WTC11 (cell line): ENCODE results near the gene SVOP. TPM values are rescaled to one million over a fixed set of nuclear protein-coding genes. Genes with fewer than 3 reads are reported as not detected.

Experiments used
- ATAC-seq: fragments of 200-7000 bp; cut with Tn5 transposase; 2 replicates; pipeline ENCODE4 v1.10.0; 2021; ENCODE audit warnings: mild to moderate bottlenecking, moderate library complexity
- CTCF ChIA-PET: fragments of 300-600 bp; sonication (Branson Sonifier 250); formaldehyde crosslinking; loops from one replicate; lab custom pipeline; 2021; ENCODE audit warnings: antibody characterized with exemption; lab: Charles Lee
- POLR2A ChIA-PET: fragments of 350-600 bp; sonication (Branson Sonifier 250); formaldehyde crosslinking; loops from one replicate; lab custom pipeline; 2021; ENCODE audit warnings: antibody characterized with exemption; lab: Charles Lee
- DNase-seq: peaks from one replicate; pipeline ENCODE4 v3.0.0; 2021; ENCODE audit warnings: low spot score
- H3K27ac Mint-ChIP-seq: 2 replicates; pipeline ENCODE4 v1.8.0; 2021; ENCODE audit warnings: mixed read lengths
- H3K27me3 Mint-ChIP-seq: 2 replicates; pipeline ENCODE4 v1.8.0; 2021; ENCODE audit warnings: low read depth, mild to moderate bottlenecking, moderate library complexity, mixed read lengths
- H3K36me3 Mint-ChIP-seq: 2 replicates; pipeline ENCODE4 v1.8.0; 2021; ENCODE audit warnings: mixed read lengths
- H3K4me1 Mint-ChIP-seq: 2 replicates; pipeline ENCODE4 v1.8.0; 2022; ENCODE audit warnings: mixed read lengths
- H3K4me3 Mint-ChIP-seq: 2 replicates; pipeline ENCODE4 v1.8.0; 2021; ENCODE audit warnings: mild to moderate bottlenecking, moderate library complexity, mixed read lengths
- H3K9me3 Mint-ChIP-seq: 2 replicates; pipeline ENCODE4 v1.8.0; 2021; ENCODE audit warnings: mixed read lengths
- ATF1 ChIP-seq: sonication (generic); formaldehyde crosslinking; IDR thresholded peaks from 2 replicates; pipeline ENCODE4 v1.8.1; 2023; ENCODE audit warnings: mild to moderate bottlenecking, moderate library complexity, missing genetic modification reagents
- ATF2 ChIP-seq: sonication (generic); formaldehyde crosslinking; IDR thresholded peaks from 2 replicates; pipeline ENCODE4 v1.8.1; 2022; ENCODE audit warnings: low read depth, missing genetic modification reagents, borderline replicate concordance
- CDX4 ChIP-seq: fragments of 250-450 bp; sonication (Bioruptor Pico); IDR thresholded peaks from 2 replicates; pipeline ENCODE4 v1.9.0; 2021; ENCODE audit warnings: moderate library complexity, mild to moderate bottlenecking, inconsistent platforms, borderline replicate concordance
- CREM ChIP-seq: sonication (generic); formaldehyde crosslinking; IDR thresholded peaks from 2 replicates; pipeline ENCODE4 v1.8.1; 2022; ENCODE audit warnings: mild to moderate bottlenecking, missing genetic modification reagents, moderate library complexity
- E2F4 ChIP-seq: sonication (generic); formaldehyde crosslinking; IDR thresholded peaks from 2 replicates; pipeline ENCODE4 v1.8.1; 2022; ENCODE audit warnings: low read depth, mild to moderate bottlenecking, moderate library complexity, missing genetic modification reagents, borderline replicate concordance
- EMX1 ChIP-seq: fragments of 250-450 bp; sonication (Bioruptor Pico); IDR thresholded peaks from 2 replicates; pipeline ENCODE4 v1.8.0; 2021; ENCODE audit warnings: mild to moderate bottlenecking
- ETV6 ChIP-seq: sonication (generic); formaldehyde crosslinking; IDR thresholded peaks from 2 replicates; pipeline ENCODE4 v1.8.1; 2022; ENCODE audit warnings: mild to moderate bottlenecking, missing genetic modification reagents
- FOXJ3 ChIP-seq: sonication (generic); formaldehyde crosslinking; IDR thresholded peaks from 2 replicates; pipeline ENCODE4 v1.9.0; 2021; ENCODE audit warnings: missing genetic modification reagents, mild to moderate bottlenecking, borderline replicate concordance
- HMGXB4 ChIP-seq: sonication (generic); formaldehyde crosslinking; IDR thresholded peaks from 2 replicates; pipeline ENCODE4 v1.8.1; 2023; ENCODE audit warnings: mild to moderate bottlenecking, moderate library complexity, missing genetic modification reagents
- IRF1 ChIP-seq: sonication (generic); formaldehyde crosslinking; IDR thresholded peaks from 2 replicates; pipeline ENCODE4 v1.8.0; 2023; ENCODE audit warnings: missing genetic modification reagents
- JUN ChIP-seq: sonication (generic); formaldehyde crosslinking; IDR thresholded peaks from 2 replicates; pipeline ENCODE4 v1.8.0; 2023; ENCODE audit warnings: mild to moderate bottlenecking, missing genetic modification reagents
- KAT7 ChIP-seq: sonication (generic); formaldehyde crosslinking; IDR thresholded peaks from 2 replicates; pipeline ENCODE4 v1.8.1; 2023; ENCODE audit warnings: missing genetic modification reagents, mild to moderate bottlenecking, borderline replicate concordance
- MAX ChIP-seq: sonication (generic); formaldehyde crosslinking; IDR thresholded peaks from 2 replicates; pipeline ENCODE4 v1.8.0; 2022; ENCODE audit warnings: mild to moderate bottlenecking, missing genetic modification reagents
- NFYB ChIP-seq: sonication (generic); formaldehyde crosslinking; conservative IDR thresholded peaks from 2 replicates; pipeline ENCODE4 v1.8.0; 2022; ENCODE audit warnings: low read depth, missing genetic modification reagents
- NR3C1 ChIP-seq: sonication (generic); formaldehyde crosslinking; conservative IDR thresholded peaks from 2 replicates; pipeline ENCODE4 v1.8.1; 2023; ENCODE audit warnings: low read depth, mild to moderate bottlenecking, missing genetic modification reagents
- RORB ChIP-seq: fragments of 250-450 bp; sonication (Bioruptor Pico); IDR thresholded peaks from 2 replicates; pipeline ENCODE4 v1.9.0; 2021; ENCODE audit warnings: mild to moderate bottlenecking
- TCF7 ChIP-seq: sonication (generic); formaldehyde crosslinking; IDR thresholded peaks from 2 replicates; pipeline ENCODE4 v1.8.0; 2022; ENCODE audit warnings: mild to moderate bottlenecking, low read depth, missing genetic modification reagents, moderate library complexity
- TEAD1 ChIP-seq: sonication (generic); formaldehyde crosslinking; IDR thresholded peaks from 2 replicates; pipeline ENCODE4 v1.8.0; 2022; ENCODE audit warnings: mild to moderate bottlenecking, missing genetic modification reagents
- TP53 ChIP-seq: sonication (generic); formaldehyde crosslinking; IDR thresholded peaks from 2 replicates; pipeline ENCODE4 v1.8.1; 2023; ENCODE audit warnings: mild to moderate bottlenecking, missing genetic modification reagents
- USF1 ChIP-seq: sonication (generic); formaldehyde crosslinking; IDR thresholded peaks from 2 replicates; pipeline ENCODE4 v1.8.0; 2022; ENCODE audit warnings: mild to moderate bottlenecking, missing genetic modification reagents
- USF2 ChIP-seq: sonication (generic); formaldehyde crosslinking; IDR thresholded peaks from 2 replicates; pipeline ENCODE4 v1.8.1; 2023; ENCODE audit warnings: mild to moderate bottlenecking, missing genetic modification reagents, moderate library complexity
- ZNF219 ChIP-seq: sonication (generic); formaldehyde crosslinking; IDR thresholded peaks from 2 replicates; pipeline ENCODE4 v1.8.0; 2023; ENCODE audit warnings: missing genetic modification reagents, mild to moderate bottlenecking, borderline replicate concordance
- ZSCAN18 ChIP-seq: fragments of 250-450 bp; sonication (Bioruptor Pico); IDR thresholded peaks from 2 replicates; pipeline ENCODE4 v2.1.2; 2022; ENCODE audit warnings: mild to moderate bottlenecking, moderate library complexity
- total RNA-seq: library from RNA; stranded (reverse); gene quantifications from 3 replicates; pipeline ENCODE4 v1.2.3, GENCODE V29; 2021

The SVOP gene
- total RNA-seq, 1 experiment from 2014 or later: 0.04 TPM

GRCh38 chr12:108947097-108947496 is 73.8 kb downstream of the SVOP start (continued):
- TF ChIP-seq HMGXB4 (CRISPR knock-in tag) (no peak), KAT7 (CRISPR knock-in tag) (no peak), IRF1 (CRISPR knock-in tag) (no peak), TP53 (CRISPR knock-in tag) (no peak), FOXJ3 (CRISPR knock-in tag) (no peak)

- H3K27me3 Mint-ChIP-seq: 0 out of 2 replicates have a peak, but pooled peaks cover 2% of the 10 kb centered on the region
- ATAC-seq (no peak), DNase-seq (no peak)
- CTCF ChIA-PET: interaction anchor here (0.9 to 1.6 kb wide), 3 partner anchors 11 to 172 kb away, joined by 3 to 11 read pairs (median 4); no protein-coding TSS in a partner anchor
- POLR2A ChIA-PET: interaction anchor here (0.7 kb wide), 1 partner anchor 10 kb away, joined by 3 read pairs; no protein-coding TSS in a partner anchor
- H3K4me3 Mint-ChIP-seq: no peak overlapping the region
- TF ChIP-seq ZSCAN18 (CRISPR knock-in tag) (no peak), TEAD1 (no peak), ATF1 (CRISPR knock-in tag) (no peak)
- TF ChIP-seq, all 79 proteins: peak for 0
- no peak overlapping the region for H3K27ac Mint-ChIP-seq
- no peaks in the 10 kb centered on the region for H3K4me1 Mint-ChIP-seq
- no peaks in the 10 kb centered on the region for H3K9me3 Mint-ChIP-seq
- no peaks in the 10 kb centered on the region for H3K36me3 Mint-ChIP-seq
These were observed 80.7 kb downstream of the SVOP start for GRCh38 chr12:108940138-108940537.

- POLR2A ChIA-PET: interaction anchor here (0.7 kb wide), 1 partner anchor 11 kb away, joined by 3 read pairs; no protein-coding TSS in a partner anchor
- TF ChIP-seq ZNF219 (no peak), ETV6 (CRISPR knock-in tag) (no peak), MAX (CRISPR knock-in tag) (no peak), RORB (no peak), NFYB (CRISPR knock-in tag) (0 out of 2 replicates have a peak, but pooled peaks have one; percentile 20), ATF2 (CRISPR knock-in tag) (no peak), CDX4 (CRISPR knock-in tag) (no peak), NR3C1 (CRISPR knock-in tag) (no peak), USF2 (CRISPR knock-in tag) (peak; percentile 85), JUN (CRISPR knock-in tag) (no peak), EMX1 (no peak), E2F4 (CRISPR knock-in tag) (no peak), USF1 (CRISPR knock-in tag) (peak; percentile 82), TCF7 (CRISPR knock-in tag) (no peak), CREM (CRISPR knock-in tag) (no peak)
These were observed 81.3 kb downstream of the SVOP start for GRCh38 chr12:108939594-108939993.

More at GRCh38 chr12:108939594-108939993, 81.3 kb downstream of the SVOP start:
- Mint-ChIP-seq H3K27me3 (0 out of 2 replicates have a peak, but pooled peaks cover 2% of the 10 kb centered on the region), H3K36me3 (no peaks in the 10 kb centered on the region), H3K9me3 (no peaks in the 10 kb centered on the region), H3K4me3 (no peak overlapping the region), H3K27ac (no peak overlapping the region), H3K4me1 (no peaks in the 10 kb centered on the region)
- ATAC-seq (peak; percentile 99), DNase-seq (no peak)
- CTCF ChIA-PET: interaction anchor here (0.9 to 1.6 kb wide), 3 partner anchors 11 to 172 kb away, joined by 3 to 11 read pairs (median 4); no protein-coding TSS in a partner anchor
